ENCODE data around the gene ASMTL.

GRCh38 chrX:1466971-1467561, 14.4 kb upstream of the ASMTL start:
- TF ChIP-seq EZH2 (IDR thresholded peaks at IDR 0.05) (no peak), POLR2AphosphoS5 (IDR thresholded peaks at IDR 0.05; ENCODE audit: borderline replicate concordance, low read depth, low read length) (no peak), FOXP2 (optimal IDR thresholded peaks at IDR 0.05; ENCODE audit: control extremely low read depth, extremely low read length, insufficient read depth) (no peak)

Data from SK-N-MC (cell line).